ENCODE data around the gene SLIT3.

DNA sequence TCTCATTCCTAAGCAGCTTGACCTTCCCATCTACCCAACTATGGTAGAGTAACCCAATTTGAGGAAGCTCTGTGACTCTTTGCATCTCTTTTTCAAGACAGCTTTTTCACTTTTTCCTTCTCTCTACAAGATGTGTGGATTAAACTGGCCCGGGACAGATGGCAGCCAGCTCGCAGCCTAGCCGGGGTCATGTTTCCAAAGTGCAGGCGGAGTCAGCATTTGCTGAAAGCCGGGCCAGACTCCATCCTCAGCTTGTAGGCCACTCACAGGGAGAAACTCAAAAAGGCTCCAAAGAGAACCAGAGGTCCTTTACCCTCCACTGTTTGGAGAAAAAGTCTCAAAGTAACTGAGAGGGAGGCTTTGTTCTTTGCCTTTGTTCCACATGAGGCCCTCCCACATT lies 435.0 kb downstream of the SLIT3 start:
- TF ChIP-seq, protein P1, sequence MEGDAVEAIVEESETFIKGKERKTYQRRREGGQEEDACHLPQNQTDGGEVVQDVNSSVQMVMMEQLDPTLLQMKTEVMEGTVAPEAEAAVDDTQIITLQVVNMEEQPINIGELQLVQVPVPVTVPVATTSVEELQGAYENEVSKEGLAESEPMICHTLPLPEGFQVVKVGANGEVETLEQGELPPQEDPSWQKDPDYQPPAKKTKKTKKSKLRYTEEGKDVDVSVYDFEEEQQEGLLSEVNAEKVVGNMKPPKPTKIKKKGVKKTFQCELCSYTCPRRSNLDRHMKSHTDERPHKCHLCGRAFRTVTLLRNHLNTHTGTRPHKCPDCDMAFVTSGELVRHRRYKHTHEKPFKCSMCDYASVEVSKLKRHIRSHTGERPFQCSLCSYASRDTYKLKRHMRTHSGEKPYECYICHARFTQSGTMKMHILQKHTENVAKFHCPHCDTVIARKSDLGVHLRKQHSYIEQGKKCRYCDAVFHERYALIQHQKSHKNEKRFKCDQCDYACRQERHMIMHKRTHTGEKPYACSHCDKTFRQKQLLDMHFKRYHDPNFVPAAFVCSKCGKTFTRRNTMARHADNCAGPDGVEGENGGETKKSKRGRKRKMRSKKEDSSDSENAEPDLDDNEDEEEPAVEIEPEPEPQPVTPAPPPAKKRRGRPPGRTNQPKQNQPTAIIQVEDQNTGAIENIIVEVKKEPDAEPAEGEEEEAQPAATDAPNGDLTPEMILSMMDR (IDR thresholded peaks at IDR 0.05; ENCODE audit: insufficient read depth, low read length, poor library complexity, severe bottlenecking) = no peak
- no peak for TF ChIP-seq EZH2phosphoT487 (conservative IDR thresholded peaks at IDR 0.05; ENCODE audit: low read length)

All from SU-DHL-6 (cell line).